IPS-NIHi7 (cell line): ENCODE results near the gene COL19A1.
"Not testable (repeated sequence)": the region's sequence is repeated elsewhere in the genome, so short reads cannot be mapped to it uniquely, and the experiment has no call there.

Source experiments
- DNase-seq: peaks from one replicate; pipeline ENCODE4 v3.0.0; 2012; ENCODE audit warnings: mixed read lengths; ENCODE audit errors: extremely low spot score

The COL19A1 gene

DNA sequence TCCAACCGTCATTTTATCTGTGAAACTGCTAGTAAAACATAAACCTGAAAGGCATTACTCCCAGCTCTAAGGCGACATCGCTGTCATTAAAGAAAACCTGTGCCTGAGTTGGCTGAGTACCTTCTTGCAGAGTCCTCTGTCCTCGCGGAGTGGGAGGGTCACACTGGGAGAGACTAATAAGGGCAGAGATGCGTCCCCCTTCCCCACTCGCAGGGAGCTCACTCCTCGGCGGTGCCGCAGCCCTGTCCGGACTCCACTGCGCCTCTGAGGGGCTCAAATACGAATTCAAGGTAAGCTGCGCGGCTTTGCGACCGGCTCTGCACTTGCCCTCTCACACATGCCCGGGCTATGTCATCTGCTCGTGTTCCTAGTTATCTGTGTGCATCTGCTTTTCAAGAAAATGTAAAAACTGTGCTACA is at the start of gene COL19A1:
Gene COL19A1, plus strand, starts transcription at position 206 of the 419 bp plus-strand sequence. CDS start 13,012 bp downstream, outside the sequence.
- peak; percentile 22 for DNase-seq

DNA sequence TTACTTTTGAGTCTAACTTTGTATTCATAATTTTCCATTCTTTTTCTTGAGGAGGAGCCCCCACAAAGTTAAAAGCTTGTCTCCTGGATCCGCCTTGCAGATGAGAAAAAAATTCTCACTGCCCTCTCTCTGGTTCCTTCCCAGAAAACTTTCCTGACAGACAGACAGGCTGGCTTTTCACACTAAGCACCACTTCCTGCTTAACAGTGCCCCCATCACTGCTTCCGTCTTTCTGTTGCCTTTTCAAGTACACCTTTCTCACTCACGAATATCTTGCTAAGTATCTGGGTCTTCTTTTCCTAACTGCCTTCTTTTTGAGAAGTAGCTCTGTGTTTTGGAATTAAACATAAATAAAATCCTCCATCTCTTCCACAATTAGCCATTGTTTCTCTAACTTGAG is 49.8 kb upstream of the COL19A1 start:
- DNase-seq = peak; percentile 25

DNA sequence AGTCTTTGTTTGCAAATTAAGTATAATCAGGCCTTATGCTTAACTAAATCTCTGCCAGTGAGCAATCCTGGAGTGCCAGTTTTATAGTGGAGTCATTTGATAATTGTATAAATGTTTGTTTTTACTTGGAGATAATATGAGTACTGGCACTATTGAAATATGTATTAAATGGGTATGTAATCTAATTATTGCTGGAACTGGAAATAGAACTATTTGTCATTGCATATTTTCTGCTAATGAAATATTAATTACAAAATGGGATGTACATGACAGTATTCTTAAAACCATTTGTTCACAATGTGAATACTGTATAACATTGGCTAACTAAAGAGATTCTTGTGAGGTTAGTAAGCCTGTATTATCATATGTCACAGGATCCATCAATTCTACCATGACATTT is 49.0 kb upstream of the COL19A1 start:
- no peak for DNase-seq

DNA sequence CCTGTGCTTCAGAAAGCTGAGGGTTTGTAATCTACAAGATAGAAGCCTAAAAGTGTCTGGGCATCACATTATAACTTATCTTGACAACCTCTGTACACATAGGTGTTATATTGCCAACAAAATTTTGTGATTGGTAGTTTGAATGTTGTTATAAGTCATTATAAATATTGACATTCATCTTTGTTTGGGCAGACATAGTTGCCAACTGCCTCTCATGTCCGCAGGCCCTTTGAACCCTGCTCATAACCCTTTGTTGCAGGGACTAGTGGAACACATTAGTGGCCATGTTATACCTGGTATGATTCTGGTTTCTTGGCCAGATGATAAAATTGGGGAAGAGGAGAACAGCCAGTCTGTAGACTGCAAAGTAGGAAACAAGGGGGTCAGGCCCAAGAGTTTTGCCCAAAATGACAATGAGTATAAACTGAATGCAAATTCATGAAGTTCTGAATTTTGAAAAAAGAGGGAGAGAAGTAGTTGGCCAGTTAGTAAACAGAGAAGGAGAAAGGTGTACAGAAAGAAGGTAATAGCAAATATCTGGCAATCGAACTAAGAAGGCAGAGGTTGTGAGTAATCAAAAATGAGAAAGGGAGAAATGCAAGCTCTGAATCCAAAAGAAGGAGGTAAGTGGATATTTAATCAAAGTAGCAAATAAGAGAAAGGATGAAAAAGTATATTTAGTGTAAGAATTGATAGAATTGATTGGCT is 48.0 kb upstream of the COL19A1 start:
- DNase-seq = no peak

DNA sequence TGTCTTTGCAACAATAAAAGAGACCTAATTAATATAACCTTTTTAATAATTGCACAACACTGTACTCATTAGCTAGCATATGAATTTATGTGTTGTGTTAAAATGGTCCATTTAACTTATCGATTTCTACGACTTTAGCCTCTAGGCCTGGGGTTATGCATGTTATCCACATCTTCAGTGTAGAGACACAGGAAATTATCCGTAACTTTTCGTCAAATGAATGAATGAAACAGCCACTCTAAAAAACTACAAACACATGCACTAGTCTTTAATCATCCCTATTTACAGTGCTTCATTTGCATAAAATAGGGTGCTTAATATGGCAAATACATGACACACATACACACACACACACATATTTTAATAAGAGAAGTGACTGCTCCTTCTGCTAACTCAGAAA is 47.2 kb upstream of the COL19A1 start:
- DNase-seq = no peak

DNA sequence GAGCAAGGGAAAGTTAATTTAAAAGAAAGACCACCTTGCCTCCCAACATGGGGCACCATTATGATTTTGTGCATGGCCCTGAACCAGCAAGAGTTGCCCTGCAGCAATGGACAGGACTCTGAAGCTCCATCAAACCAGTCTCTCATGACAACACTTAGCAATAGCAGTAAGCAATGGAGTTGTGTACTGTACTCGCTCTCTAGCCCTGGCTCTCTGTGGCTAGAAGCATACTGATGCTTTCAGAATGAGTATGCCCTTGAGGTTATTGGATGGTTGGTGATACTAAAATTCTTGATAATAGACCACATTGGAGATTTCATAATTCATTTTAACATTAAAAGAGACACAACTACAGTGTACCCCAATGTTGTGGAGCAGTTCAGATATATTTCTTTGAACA is 46.3 kb upstream of the COL19A1 start:
- DNase-seq = no peak

DNA sequence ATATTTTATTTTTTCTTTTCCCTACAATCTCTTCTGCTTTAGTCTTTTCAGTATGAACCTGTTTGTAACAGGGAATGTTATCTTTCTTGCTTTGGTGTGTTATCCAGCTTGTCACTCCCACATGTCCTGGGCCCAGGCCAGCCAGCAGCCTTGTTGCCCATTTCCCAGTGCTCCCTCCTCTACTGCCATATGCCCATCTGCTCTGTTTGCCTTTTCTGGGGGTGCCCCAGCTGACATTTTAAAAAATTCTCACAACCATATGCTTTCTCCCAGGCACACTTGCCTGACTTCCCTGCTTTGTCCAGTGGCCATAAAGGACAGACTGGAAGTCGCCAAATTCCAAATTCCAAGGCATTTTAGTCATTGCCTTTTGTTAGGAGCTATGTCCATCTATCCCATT is 45.9 kb upstream of the COL19A1 start:
- DNase-seq = no peak

DNA sequence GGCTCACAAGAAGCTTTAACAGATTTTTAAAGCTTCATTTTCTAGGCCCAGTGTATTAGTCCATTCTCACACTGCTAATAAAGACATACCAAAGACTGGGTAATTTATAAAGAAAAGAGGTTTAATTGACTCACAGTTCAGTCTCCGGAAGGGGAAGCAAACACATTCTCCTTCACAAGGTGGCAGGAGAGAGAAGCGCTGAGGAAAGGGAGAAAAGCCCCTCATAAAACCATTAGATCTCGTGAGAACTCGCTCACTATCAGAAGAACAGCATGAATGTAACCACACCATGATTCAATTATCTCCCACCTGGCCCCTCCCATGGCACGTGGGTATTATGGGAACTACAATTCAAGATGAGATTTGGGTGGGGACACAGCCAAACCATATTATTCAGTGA is 42.0 kb upstream of the COL19A1 start:
- not testable (repeated sequence) for DNase-seq

DNA sequence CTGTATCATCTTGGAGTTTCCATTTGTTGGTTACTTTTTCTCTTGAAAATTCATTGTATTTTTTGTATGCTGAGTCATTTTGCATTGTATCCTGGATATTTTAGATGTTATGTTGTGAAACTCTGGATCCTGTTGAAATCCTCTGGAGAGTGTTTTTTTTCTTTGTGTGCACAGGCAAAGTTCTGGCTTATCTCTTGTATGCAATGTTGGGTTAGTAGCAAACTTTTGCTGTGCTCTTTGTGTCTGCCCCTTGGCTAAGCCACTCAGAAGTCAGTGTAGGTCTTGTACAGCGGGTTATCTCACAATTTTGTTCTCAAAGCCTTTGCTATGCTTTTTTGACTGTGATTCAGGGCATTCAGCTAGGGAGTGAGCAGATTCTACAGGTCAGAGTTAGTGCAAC is 40.5 kb upstream of the COL19A1 start:
- DNase-seq = no peak

DNA sequence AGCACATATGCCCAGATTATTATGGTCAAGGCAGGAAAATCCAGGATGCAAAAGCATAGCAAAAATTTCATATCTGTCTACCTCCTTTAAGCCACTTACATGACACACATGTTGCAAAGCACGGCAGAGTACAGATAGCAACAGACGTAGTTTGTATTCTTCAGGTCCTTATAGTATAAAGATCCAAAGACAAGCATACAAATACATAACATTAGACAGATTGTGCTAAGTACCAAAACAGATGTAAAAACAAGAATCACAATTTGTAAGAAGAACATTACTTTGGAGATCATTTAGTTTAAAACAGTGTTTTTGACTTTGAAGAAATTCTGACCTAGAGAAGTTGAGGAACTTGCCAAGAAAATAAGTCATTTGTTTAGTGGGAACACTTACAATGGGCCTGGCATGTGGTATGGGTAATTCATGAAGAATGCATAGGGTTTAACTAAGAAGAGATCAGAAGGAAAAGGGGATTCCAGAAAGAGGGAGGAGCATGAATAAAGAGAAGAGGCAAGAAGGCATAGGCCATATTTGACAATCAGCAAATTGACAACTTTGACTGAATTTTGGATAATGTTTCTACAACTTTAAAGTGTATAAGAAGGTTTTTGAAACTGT is 39.0 kb upstream of the COL19A1 start:
- DNase-seq = no peak

DNA sequence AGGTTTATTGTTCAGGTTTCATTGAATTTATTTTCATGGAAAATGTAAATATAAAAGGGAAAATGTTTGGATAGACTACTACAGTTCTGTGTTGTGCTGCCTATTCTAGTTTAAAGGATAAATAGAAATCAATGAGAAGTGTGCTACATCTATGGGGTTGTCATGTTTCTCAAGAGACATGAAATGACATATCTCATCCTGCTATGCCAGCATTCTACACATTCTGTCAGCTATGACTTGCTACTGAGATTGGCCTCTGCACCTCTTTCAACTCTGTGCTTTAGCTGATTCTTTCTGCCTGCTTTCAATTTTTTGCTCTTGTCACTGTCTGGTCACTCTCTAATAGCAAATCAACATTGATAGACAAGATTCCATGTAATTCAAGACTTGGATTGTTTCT is 33.8 kb upstream of the COL19A1 start:
- no peak for DNase-seq

DNA sequence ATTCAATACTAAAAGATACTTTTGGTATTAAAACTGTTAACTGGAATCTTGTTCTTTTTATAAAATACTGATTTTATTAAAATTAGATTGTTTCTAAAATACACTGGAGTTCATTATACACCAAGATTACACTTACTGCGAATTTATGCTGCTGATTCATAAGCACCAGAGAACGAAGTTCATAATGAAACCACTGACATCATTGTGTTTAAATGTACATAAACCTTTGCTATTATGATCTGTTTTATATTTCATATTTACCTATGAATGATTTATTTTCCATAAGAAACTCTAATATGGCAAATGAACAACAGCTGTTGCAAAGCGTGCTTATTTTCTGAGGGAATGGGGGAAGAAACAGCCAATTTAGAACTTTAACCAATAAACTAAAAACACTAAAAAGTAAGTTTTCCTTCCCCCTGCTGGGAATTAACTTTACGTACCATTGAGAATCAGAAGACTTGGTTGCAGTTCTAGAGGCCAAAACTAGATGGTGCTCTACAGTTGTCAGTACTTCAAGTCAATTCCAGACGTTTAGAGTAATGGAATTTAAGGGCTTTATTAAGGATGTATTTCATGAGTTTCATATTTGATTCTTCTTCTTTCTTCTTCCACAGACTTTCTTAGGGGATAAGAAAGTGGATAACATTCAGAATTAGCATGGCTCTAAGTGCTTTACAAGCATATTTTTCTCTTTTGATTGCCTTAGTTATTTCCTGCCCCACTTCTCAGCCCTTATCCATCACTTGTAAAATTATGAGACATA is 30.8 kb upstream of the COL19A1 start:
- DNase-seq = peak; percentile 37

DNA sequence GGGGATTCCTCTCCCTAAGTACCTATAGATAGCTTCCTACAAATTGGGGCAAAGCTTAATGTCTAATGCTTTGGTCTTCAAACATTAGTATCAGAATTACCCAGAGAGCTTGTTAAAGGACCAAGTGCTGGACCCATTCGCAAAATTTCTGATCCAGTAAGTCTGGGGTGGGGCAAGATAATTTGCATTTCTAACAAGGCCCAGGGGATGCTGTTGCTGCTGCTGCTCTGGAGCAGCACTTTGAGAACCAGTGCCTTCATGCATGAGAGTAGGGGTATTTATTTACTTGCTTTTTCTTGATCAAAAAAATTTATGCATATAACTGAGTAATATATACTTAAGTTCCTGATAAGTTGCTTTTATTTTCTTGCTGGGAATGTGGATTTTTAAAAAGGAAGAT is 24.5 kb upstream of the COL19A1 start:
- no peak for DNase-seq

DNA sequence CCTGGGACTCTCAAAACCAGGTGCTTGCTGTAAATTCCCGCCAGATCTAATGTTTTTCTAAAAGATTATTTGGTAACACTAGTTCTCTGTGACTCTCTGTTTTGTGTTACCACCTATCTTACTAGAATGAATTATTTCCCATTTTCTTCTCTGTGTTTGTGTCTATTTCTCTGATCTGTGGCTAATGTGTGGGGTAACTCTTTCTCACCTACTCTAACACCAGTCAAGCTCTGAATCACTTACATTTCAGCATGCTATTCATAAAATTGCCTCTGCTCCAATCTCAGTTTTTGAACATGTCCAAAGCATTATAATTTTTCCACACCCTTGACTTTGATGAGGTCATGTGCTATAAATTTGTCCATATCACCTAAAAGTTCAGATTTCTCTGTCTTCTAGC is 23.2 kb upstream of the COL19A1 start:
- no peak for DNase-seq

DNA sequence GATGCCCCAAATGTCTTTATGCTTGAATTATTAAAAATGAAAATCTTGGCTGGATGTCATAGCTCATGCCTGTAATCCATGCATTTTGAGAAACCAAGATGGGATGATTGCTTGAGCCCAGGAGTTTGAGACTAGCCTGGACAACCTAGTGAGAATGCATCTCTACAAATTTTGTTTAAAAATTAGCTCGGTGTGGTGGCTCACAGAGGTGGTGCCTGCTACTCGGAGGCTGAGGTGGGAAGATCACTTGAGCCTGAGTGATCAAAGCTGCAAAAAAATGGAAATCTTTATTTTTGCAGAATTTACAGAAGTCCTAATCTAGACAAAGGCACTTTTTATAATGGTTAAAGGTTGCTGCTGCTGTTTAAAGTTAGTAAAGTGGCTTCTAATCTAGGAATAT is 20.0 kb upstream of the COL19A1 start:
- DNase-seq = no peak

DNA sequence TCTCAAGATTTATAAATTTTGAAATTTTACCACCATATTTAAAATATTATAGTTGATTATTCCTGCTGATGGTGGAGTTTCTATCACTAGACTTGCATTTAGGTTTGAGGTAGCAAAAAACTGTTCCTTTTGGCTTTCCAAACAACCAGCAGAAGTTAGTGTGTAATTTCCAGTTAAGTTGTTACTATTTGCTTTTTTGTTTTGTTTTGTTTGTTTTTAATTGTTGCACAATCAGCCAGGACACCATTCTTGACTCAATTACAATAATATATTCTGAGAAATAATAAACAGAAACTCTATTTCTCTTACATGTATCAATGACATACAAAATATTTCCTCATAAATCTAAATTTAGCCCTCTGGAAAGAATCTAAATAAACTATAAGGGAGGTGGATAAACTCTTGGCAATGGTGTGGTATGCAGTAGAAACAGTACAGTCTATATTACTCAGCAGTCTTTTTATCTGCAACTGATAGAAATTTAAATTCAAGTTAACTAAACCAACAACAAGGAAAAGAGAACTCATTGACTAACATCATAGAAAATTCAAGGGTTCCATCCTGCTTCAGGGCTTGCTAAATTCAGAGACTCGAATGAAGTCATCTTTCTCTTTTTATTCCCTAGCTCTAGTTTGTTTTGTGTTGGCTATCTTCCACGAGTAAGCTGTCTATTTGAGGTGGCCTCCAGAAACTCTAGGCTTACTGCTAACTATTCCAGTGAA is 19.4 kb upstream of the COL19A1 start:
- DNase-seq = no peak

DNA sequence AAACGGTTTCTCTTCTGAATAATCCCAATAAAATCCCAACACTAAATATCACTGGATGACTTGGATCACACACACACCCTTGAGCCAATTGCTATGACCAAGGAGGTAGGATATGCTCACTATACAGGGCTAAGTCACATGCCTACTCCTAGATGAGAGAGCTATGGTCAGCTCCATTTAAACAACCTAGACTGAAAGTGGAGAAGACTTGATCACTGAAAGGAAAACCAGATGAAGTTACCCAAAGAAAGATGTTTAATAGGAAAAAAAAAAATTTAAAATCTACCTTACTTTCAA is 18.9 kb upstream of the COL19A1 start:
- no peak for DNase-seq

DNA sequence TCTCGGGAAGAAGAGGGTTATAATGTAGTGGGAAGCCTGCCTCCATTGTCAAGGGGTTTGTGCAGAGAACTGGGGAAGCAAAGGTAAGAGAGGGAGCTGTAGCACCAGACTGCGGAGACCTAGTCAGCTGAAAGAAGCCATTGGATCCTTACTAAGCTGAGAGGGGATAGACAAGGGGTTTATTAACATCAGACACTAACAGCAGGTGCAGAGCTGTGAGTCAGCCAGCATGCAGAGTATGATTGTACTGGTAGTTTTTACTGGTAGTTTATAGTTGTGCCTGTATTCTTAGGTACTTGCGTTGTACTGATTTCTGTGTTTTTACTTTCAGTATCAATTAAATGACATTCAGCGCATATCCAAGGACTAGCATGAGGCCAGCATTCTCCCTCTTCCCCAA is 17.8 kb upstream of the COL19A1 start:
- DNase-seq = no peak

DNA sequence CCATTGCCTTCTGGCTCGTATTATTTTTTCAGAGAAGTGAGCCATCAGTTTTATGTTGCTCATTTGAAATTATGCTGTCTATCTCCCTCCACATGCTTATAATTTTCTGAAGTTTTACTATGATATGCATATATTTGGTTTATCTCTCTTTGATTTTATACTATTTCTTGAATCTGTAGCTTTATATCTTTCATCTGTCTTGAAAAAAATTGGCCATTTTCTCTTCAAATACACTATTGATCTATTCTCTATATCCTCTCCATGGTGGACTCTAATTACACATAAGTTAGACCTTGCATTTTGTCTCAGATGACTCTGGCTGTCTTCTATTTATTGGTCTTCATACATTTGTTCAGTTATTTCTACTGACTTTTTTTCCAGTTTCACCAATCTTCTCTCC is 13.7 kb upstream of the COL19A1 start:
- DNase-seq = no peak

DNA sequence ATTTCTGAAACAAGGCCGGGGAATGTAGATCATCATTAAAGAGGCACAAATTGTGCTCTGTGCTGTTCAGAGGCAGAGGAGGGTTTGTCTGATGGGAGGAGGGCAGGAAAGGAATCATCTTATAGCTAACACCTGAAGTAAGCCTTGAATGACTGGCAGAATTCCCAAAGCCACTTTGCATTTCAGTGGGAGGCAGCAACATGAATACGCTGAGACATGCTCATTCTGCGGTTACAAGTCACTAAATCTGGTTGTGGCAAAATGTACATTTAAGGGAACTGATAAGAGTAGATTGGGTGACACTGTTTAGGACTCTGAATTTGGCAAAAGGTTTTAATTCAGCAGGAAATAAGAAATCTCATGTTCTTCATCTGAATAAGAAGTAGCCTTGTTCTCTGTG is 4.4 kb upstream of the COL19A1 start:
- peak; percentile 9 for DNase-seq

DNA sequence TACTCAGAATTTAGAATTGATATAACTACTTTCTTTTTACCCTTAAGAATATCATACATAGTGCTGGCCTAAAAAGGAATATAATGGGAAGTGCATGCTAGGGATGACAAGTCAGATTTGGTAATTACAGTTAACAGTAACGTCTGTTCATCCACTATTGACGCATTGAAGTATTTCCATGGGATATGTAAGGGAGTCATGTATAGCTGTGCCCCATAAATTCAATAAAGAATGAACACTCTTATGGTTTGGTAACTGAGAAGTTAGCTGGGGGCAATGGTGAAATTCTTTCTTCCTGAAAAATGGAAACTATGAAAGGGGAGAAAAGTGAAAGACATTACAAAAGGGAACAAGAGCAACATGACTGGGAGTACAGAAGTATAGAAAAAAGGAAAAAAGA is 2.6 kb upstream of the COL19A1 start:
- no peak for DNase-seq

DNA sequence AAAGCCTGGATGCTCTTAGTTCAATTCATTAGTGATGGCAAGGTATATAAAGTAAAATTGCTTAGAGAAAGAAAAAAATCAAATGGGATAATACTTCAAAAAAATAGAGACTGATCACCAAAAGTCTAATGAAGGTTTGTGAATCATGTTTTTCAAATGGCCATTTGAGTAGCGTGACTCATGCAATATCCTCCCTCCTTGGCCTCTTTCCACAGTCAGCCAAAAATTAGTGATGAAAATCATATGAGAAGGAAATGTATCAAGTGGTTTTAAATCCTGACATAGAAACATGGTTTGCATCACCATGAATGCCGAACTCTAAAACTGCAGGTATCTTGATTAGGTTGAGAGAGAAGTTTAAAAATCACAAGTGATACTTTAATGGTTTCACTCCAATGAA is 1.2 kb upstream of the COL19A1 start:
- DNase-seq = no peak
